Naive thymus-derived CD8-positive, alpha-beta T cell (primary cell): ENCODE results near the gene CHST4. TPM values are rescaled to one million over a fixed set of nuclear protein-coding genes. Genes with fewer than 3 reads are reported as not detected.
"Not testable (repeated sequence)": the region's sequence is repeated elsewhere in the genome, so short reads cannot be mapped to it uniquely, and the experiment has no call there.

ENCODE experiments used
- ATAC-seq, 2 donors: fragments of 150-1000 bp; cut with Tn5 transposase in 1 of 2; sonication (Bioruptor Pico), chemical (Tn5 transposase) in 1 of 2; 1 replicate in 1 of 2; 2 replicates in 1 of 2; pipeline ENCODE4 v1.10.0; 2021; ENCODE audit warnings: mild to moderate bottlenecking in 2 of 2, moderate library complexity in 2 of 2
- POLR2A ChIA-PET: fragments of 350-600 bp; sonication (Branson Sonifier 250); formaldehyde crosslinking; loops from one replicate; lab custom pipeline; 2021; ENCODE audit warnings: antibody characterized with exemption; lab: Charles Lee
- DNase-seq, 10 donors: peaks; one replicate each; pipeline versions ENCODE4 v3.0.0 to v3.0.0-alpha.2; 2020 to 2022
- H3K27ac Mint-ChIP-seq, 10 donors: one replicate each; pipeline ENCODE4 v1.8.0; 2020 to 2022; ENCODE audit warnings: mild to moderate bottlenecking in 10 of 10, mixed read lengths in 10 of 10, moderate library complexity in 4 of 10, inconsistent platforms in 1 of 10
- H3K27me3 Mint-ChIP-seq, 5 donors: one replicate each; pipeline ENCODE4 v1.8.0; 2021 to 2022; ENCODE audit warnings: mixed read lengths in 5 of 5
- H3K36me3 Mint-ChIP-seq, 3 donors: one replicate each; pipeline ENCODE4 v1.8.0; 2020 to 2022; ENCODE audit warnings: mixed read lengths in 3 of 3, mild to moderate bottlenecking in 2 of 3, inconsistent platforms in 1 of 3
- H3K4me1 Mint-ChIP-seq, 4 donors: one replicate each; pipeline ENCODE4 v1.8.0; 2021 to 2022; ENCODE audit warnings: mixed read lengths in 4 of 4
- H3K4me3 Mint-ChIP-seq, 10 donors: one replicate each; pipeline ENCODE4 v1.8.0; 2020 to 2022; ENCODE audit warnings: mild to moderate bottlenecking in 10 of 10, mixed read lengths in 10 of 10, moderate library complexity in 6 of 10, inconsistent platforms in 1 of 10
- H3K9me3 Mint-ChIP-seq, 9 donors: one replicate each; pipeline ENCODE4 v1.8.0; 2020 to 2022; ENCODE audit warnings: mixed read lengths in 9 of 9, mild to moderate bottlenecking in 3 of 9, inconsistent platforms in 1 of 9, moderate library complexity in 1 of 9
- polyA plus RNA-seq, 3 donors: library from polyadenylated mRNA; unstranded; fragments of 300-500 nt; fragmentation: Illumina TruSeq; gene quantifications; one replicate each; pipeline ENCODE4 v1.2.3, GENCODE V29; 2021
- total RNA-seq, 8 experiments: library from RNA in 2 of 8; stranded (reverse) in 2 of 8; gene quantifications; one replicate each; pipeline ENCODE4 v1.2.3 and lab custom pipeline; 2021 to 2026

Gene CHST4
- total and polyA plus RNA-seq, 5 experiments from 2014 or later: not detected

GRCh38 chr16:71582553-71582848, 56.3 kb downstream of the CHST4 start:
- H3K36me3 Mint-ChIP-seq, H3K4me1 Mint-ChIP-seq, H3K9me3 Mint-ChIP-seq, H3K27ac Mint-ChIP-seq, ATAC-seq, H3K4me3 Mint-ChIP-seq, DNase-seq, POLR2A ChIA-PET: not testable (repeated sequence)
- peaks cover 13 to 44% (median 22%) of the 10 kb centered on the region in 5 donors for H3K27me3 Mint-ChIP-seq

- no peaks in the 10 kb centered on the region for H3K4me1 Mint-ChIP-seq
- ATAC-seq: no peak
These were observed 58.5 kb downstream of the CHST4 start for GRCh38 chr16:71584543-71585317.

GRCh38 chr16:71585318-71585703, 59.1 kb downstream of the CHST4 start:
- peaks cover 20 to 52% (median 29%) of the 10 kb centered on the region in 5 donors for H3K27me3 Mint-ChIP-seq
- no peak overlapping the region for H3K4me3 Mint-ChIP-seq
- DNase-seq: no peak
- ATAC-seq: no peak
- POLR2A ChIA-PET: no interaction called here
- H3K9me3 Mint-ChIP-seq: no peaks in the 10 kb centered on the region
- H3K4me1 Mint-ChIP-seq: no peaks in the 10 kb centered on the region
- peaks cover 0 to 6% (median 0%) of the 10 kb centered on the region in 3 donors for H3K36me3 Mint-ChIP-seq
- H3K27ac Mint-ChIP-seq: no peak overlapping the region

More at GRCh38 chr16:71584543-71585317, 58.5 kb downstream of the CHST4 start:
- no peaks in the 10 kb centered on the region for H3K9me3 Mint-ChIP-seq
- POLR2A ChIA-PET: no interaction called here
- peaks cover 18 to 50% (median 29%) of the 10 kb centered on the region in 5 donors for H3K27me3 Mint-ChIP-seq
- H3K27ac Mint-ChIP-seq: no peak overlapping the region
- peaks cover 0 to 6% (median 0%) of the 10 kb centered on the region in 3 donors for H3K36me3 Mint-ChIP-seq
- H3K4me3 Mint-ChIP-seq: no peak overlapping the region
- no peak for DNase-seq

Other genes starting within 250 kb of the CHST4 start
- 10 to 100 TPM; 25.2 to 25.6 TPM for gene CMTR2, start 237.0 kb upstream of the CHST4 start, total RNA-seq
- 10 to 100 TPM; 16.6 to 24.1 (median 22.0) TPM for gene CMTR2, start 237.0 kb upstream of the CHST4 start, polyA plus RNA-seq
- gene CALB2, start 167.7 kb upstream of the CHST4 start, total RNA-seq: not detected
- not detected for gene CALB2, start 167.7 kb upstream of the CHST4 start, polyA plus RNA-seq
- not detected for gene TLE7, start 84.4 kb upstream of the CHST4 start, total RNA-seq
- not detected for gene TLE7, start 84.4 kb upstream of the CHST4 start, polyA plus RNA-seq
- gene ZNF23, start 64.2 kb upstream of the CHST4 start, total RNA-seq: 10 to 100 TPM; 17.6 to 18.2 TPM
- gene ZNF23, start 64.2 kb upstream of the CHST4 start, polyA plus RNA-seq: 1 to 10 TPM; 8.3 to 9.6 (median 8.4) TPM
- gene ZNF19, start 37.1 kb upstream of the CHST4 start, total RNA-seq: 10 to 100 TPM; 15.0 to 17.5 TPM
- gene ZNF19, start 37.1 kb upstream of the CHST4 start, polyA plus RNA-seq: 1 to 10 TPM in 2 of 3 donors, under 1 TPM in 1; 0.27 to 2.3 (median 2.1) TPM
- not detected for gene TAT, start 50.7 kb downstream of the CHST4 start, total RNA-seq
- gene TAT, start 50.7 kb downstream of the CHST4 start, polyA plus RNA-seq: not detected
- gene MARVELD3, start 99.8 kb downstream of the CHST4 start, total RNA-seq: not detected
- gene MARVELD3, start 99.8 kb downstream of the CHST4 start, polyA plus RNA-seq: under 1 TPM in 1 of 3 donors, not detected in 2; 0.06 TPM
- 10 to 100 TPM in 1 of 2 experiments, 1 to 10 TPM in 1; 9.6 to 12.4 TPM for gene PHLPP2, start 198.3 kb downstream of the CHST4 start, total RNA-seq
- gene PHLPP2, start 198.3 kb downstream of the CHST4 start, polyA plus RNA-seq: 1 to 10 TPM in 1 of 3 donors, under 1 TPM in 2; 0.76 to 1.3 (median 0.95) TPM